WTC11 (cell line): Measurements from ENCODE around the gene FABP1. TPM values are rescaled to one million over a fixed set of nuclear protein-coding genes. Genes with fewer than 3 reads are reported as not detected.

Experiments used
- ATAC-seq: fragments of 200-7000 bp; cut with Tn5 transposase; 2 replicates; pipeline ENCODE4 v1.10.0; 2021; ENCODE audit warnings: mild to moderate bottlenecking, moderate library complexity
- CTCF ChIA-PET: fragments of 300-600 bp; sonication (Branson Sonifier 250); formaldehyde crosslinking; loops from one replicate; lab custom pipeline; 2021; ENCODE audit warnings: antibody characterized with exemption; lab: Charles Lee
- POLR2A ChIA-PET: fragments of 350-600 bp; sonication (Branson Sonifier 250); formaldehyde crosslinking; loops from one replicate; lab custom pipeline; 2021; ENCODE audit warnings: antibody characterized with exemption; lab: Charles Lee
- DNase-seq: peaks from one replicate; pipeline ENCODE4 v3.0.0; 2021; ENCODE audit warnings: low spot score
- H3K27ac Mint-ChIP-seq: 2 replicates; pipeline ENCODE4 v1.8.0; 2021; ENCODE audit warnings: mixed read lengths
- H3K27me3 Mint-ChIP-seq: 2 replicates; pipeline ENCODE4 v1.8.0; 2021; ENCODE audit warnings: low read depth, mild to moderate bottlenecking, moderate library complexity, mixed read lengths
- H3K36me3 Mint-ChIP-seq: 2 replicates; pipeline ENCODE4 v1.8.0; 2021; ENCODE audit warnings: mixed read lengths
- H3K4me1 Mint-ChIP-seq: 2 replicates; pipeline ENCODE4 v1.8.0; 2022; ENCODE audit warnings: mixed read lengths
- H3K4me3 Mint-ChIP-seq: 2 replicates; pipeline ENCODE4 v1.8.0; 2021; ENCODE audit warnings: mild to moderate bottlenecking, moderate library complexity, mixed read lengths
- H3K9me3 Mint-ChIP-seq: 2 replicates; pipeline ENCODE4 v1.8.0; 2021; ENCODE audit warnings: mixed read lengths
- ATF1 ChIP-seq: sonication (generic); formaldehyde crosslinking; IDR thresholded peaks from 2 replicates; pipeline ENCODE4 v1.8.1; 2023; ENCODE audit warnings: mild to moderate bottlenecking, moderate library complexity, missing genetic modification reagents
- CREM ChIP-seq: sonication (generic); formaldehyde crosslinking; IDR thresholded peaks from 2 replicates; pipeline ENCODE4 v1.8.1; 2022; ENCODE audit warnings: mild to moderate bottlenecking, missing genetic modification reagents, moderate library complexity
- GABPB1 ChIP-seq: sonication (generic); formaldehyde crosslinking; IDR thresholded peaks from 2 replicates; pipeline ENCODE4 v1.8.1; 2023; ENCODE audit warnings: mild to moderate bottlenecking, missing genetic modification reagents
- NFATC4 ChIP-seq: fragments of 250-450 bp; sonication (Bioruptor Pico); IDR thresholded peaks from 2 replicates; pipeline ENCODE4 v1.9.0; 2021; ENCODE audit warnings: mild to moderate bottlenecking
- NFYB ChIP-seq: sonication (generic); formaldehyde crosslinking; conservative IDR thresholded peaks from 2 replicates; pipeline ENCODE4 v1.8.0; 2022; ENCODE audit warnings: low read depth, missing genetic modification reagents
- PRDM15 ChIP-seq: sonication (generic); formaldehyde crosslinking; IDR thresholded peaks from 2 replicates; pipeline ENCODE4 v1.8.0; 2022; ENCODE audit warnings: missing genetic modification reagents
- SMAD4 ChIP-seq: sonication (generic); formaldehyde crosslinking; IDR thresholded peaks from 2 replicates; pipeline ENCODE4 v1.8.0; 2022; ENCODE audit warnings: mild to moderate bottlenecking, missing genetic modification reagents
- USF1 ChIP-seq: sonication (generic); formaldehyde crosslinking; IDR thresholded peaks from 2 replicates; pipeline ENCODE4 v1.8.0; 2022; ENCODE audit warnings: mild to moderate bottlenecking, missing genetic modification reagents
- ZNF532 ChIP-seq: fragments of 250-450 bp; sonication (Bioruptor Pico); IDR thresholded peaks from 2 replicates; pipeline ENCODE4 v1.9.0; 2021; ENCODE audit warnings: mild to moderate bottlenecking, borderline replicate concordance
- total RNA-seq: library from RNA; stranded (reverse); gene quantifications from 3 replicates; pipeline ENCODE4 v1.2.3, GENCODE V29; 2021
- TF ChIP-seq, protein P1 (sequence below): sonication (generic); formaldehyde crosslinking; IDR thresholded peaks from 2 replicates; pipeline ENCODE4 v1.8.0; 2022; ENCODE audit warnings: mild to moderate bottlenecking, missing genetic modification reagents
- TF ChIP-seq, protein P2 (sequence below): fragments of 250-450 bp; sonication (Bioruptor Pico); IDR thresholded peaks from 2 replicates; pipeline ENCODE4 v1.9.0; 2021; ENCODE audit warnings: moderate library complexity, mild to moderate bottlenecking, inconsistent platforms, borderline replicate concordance

Gene FABP1
- total RNA-seq, 1 experiment from 2014 or later: 0.46 TPM

- TF ChIP-seq PRDM15 (CRISPR knock-in tag) (no peak), SMAD4 (no peak), CREM (CRISPR knock-in tag) (no peak), ATF1 (CRISPR knock-in tag) (no peak), ZNF532 (CRISPR knock-in tag) (no peak), USF1 (CRISPR knock-in tag) (no peak), NFATC4 (CRISPR knock-in tag) (no peak)
- TF ChIP-seq, protein P1, sequence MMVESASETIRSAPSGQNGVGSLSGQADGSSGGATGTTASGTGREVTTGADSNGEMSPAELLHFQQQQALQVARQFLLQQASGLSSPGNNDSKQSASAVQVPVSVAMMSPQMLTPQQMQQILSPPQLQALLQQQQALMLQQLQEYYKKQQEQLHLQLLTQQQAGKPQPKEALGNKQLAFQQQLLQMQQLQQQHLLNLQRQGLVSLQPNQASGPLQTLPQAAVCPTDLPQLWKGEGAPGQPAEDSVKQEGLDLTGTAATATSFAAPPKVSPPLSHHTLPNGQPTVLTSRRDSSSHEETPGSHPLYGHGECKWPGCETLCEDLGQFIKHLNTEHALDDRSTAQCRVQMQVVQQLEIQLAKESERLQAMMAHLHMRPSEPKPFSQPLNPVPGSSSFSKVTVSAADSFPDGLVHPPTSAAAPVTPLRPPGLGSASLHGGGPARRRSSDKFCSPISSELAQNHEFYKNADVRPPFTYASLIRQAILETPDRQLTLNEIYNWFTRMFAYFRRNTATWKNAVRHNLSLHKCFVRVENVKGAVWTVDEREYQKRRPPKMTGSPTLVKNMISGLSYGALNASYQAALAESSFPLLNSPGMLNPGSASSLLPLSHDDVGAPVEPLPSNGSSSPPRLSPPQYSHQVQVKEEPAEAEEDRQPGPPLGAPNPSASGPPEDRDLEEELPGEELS (CRISPR knock-in tag): no peak
- TF ChIP-seq, protein P2, sequence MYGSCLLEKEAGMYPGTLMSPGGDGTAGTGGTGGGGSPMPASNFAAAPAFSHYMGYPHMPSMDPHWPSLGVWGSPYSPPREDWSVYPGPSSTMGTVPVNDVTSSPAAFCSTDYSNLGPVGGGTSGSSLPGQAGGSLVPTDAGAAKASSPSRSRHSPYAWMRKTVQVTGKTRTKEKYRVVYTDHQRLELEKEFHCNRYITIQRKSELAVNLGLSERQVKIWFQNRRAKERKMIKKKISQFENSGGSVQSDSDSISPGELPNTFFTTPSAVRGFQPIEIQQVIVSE (CRISPR knock-in tag): no peak
- CTCF ChIA-PET: no interaction called here
- DNase-seq (no peak), ATAC-seq (no peak)
- POLR2A ChIA-PET: no interaction called here
- Mint-ChIP-seq H3K27me3 (peaks cover 6% of the 10 kb centered on the region; the same call in 1 of the 2 replicates), H3K4me3 (no peak overlapping the region), H3K9me3 (peaks cover 9% of the 10 kb centered on the region), H3K27ac (no peak overlapping the region), H3K4me1 (no peaks in the 10 kb centered on the region), H3K36me3 (no peaks in the 10 kb centered on the region)
These were observed 11.9 kb upstream of the FABP1 start for GRCh38 chr2:88139804-88140203.

GRCh38 chr2:88139203-88139702 is 11.4 kb upstream of the FABP1 start:
- peaks cover 9% of the 10 kb centered on the region for H3K9me3 Mint-ChIP-seq
- no peaks in the 10 kb centered on the region for H3K4me1 Mint-ChIP-seq
- POLR2A ChIA-PET: no interaction called here
- CTCF ChIA-PET: no interaction called here
- H3K27ac Mint-ChIP-seq: no peak overlapping the region
- no peak for ATAC-seq
- H3K4me3 Mint-ChIP-seq: no peak overlapping the region
- H3K27me3 Mint-ChIP-seq: peaks cover 6% of the 10 kb centered on the region; the same call in 1 of the 2 replicates
- no peak for DNase-seq
- TF ChIP-seq NFYB (no peak), GABPB1 (CRISPR knock-in tag) (peak; percentile 92)
- TF ChIP-seq, all 79 proteins: peak for 1
- no peaks in the 10 kb centered on the region for H3K36me3 Mint-ChIP-seq
